ENCODE data around the gene LHB. TPM values are rescaled to one million over a fixed set of nuclear protein-coding genes. Genes with fewer than 3 reads are reported as not detected.
"Not testable (repeated sequence)": the region's sequence is repeated elsewhere in the genome, so short reads cannot be mapped to it uniquely, and the experiment has no call there.

Gene LHB
- total RNA-seq, 2 donors from 2014 or later = not detected

DNA sequence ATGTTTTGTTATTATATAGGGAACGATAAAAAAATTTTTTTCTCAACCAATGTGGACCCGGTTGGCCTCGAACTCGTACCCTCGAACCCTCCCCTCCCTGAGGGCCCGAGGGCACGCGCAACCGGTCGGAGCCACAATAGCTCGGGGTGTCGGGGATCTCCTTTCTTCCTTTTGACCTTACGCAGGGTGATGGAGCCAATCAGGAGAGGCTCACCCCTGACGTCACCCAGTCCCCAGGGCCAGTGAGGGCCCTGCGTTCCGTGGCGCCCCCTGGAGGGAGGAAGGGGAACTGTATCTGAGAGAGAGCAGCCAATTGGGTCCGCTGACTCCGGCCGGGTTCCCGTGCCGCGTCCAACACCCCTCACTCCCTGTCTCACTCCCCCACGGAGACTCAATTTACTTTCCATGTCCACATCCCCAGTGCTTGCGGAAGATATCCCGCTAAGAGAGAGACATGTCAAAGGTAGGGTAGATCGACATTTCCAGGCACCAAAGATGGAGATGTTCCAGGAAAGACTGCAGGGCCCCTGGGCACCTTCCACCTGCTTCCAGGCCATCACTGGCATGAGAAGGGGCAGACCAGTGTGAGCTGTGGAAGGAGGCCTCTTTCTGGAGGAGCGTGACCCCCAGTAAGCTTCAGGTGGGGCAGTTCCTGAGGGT, 14.9 kb upstream of the LHB start, which contains the start of gene CGB2:
Gene CGB2 (plus strand): TSS at position 249 of the 660 bp plus-strand sequence. CDS start 206 bp downstream, at position 455.
- H3K9ac ChIP-seq (ENCODE audit: low read depth in 2 of 2, low read length in 2 of 2); intact Hi-C loops (cut with DNase I); H3K4me1 ChIP-seq; H3K4me3 ChIP-seq; H3K27me3 ChIP-seq; H3K36me3 ChIP-seq; H3K27ac ChIP-seq; H3K9me3 ChIP-seq: not testable (repeated sequence)
- peak; percentile 27 for DNase-seq

DNA sequence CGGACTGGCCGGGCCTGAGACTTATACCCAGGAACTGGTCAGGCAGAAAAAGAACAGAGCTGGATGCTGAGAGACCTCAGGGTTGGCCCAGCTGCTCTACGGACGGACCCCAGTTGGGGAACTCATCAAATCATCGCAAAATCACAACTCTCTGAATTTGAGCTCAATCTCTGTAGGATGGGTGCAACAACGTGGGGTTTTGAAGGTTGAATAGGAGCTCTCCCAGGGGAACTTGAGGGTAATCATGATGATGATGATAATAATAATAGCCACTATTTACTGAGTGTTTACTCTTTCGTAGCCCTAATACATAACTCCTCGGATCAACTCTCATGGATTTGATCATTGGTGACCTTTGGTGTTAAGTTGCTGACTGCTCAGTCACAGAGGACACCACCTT, 13.4 kb upstream of the LHB start:
- intact Hi-C loops (cut with DNase I); H3K9me3 ChIP-seq; H3K4me3 ChIP-seq: not testable (repeated sequence)

DNA sequence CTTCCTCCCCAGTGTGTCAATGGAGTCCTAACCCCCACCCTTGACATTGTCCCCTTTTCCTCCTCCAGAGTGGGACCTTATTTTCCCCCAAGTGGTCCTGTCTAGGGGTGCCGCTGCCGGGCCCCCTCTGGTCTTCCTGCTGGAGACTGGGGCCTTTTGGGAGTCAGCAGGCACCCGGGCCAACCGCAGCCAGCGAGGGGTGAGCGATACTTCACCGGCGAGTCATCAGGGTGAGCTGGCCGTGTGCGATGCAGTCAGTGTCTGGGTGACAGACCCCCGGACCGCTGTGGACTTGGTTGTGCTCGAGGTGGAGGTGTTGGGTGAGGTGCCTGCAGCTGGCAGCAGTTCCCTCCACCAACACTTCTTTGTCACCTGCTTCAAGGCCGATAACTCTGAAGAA, 12.9 kb upstream of the LHB start:
- H3K36me3 ChIP-seq; H3K27me3 ChIP-seq; DNase-seq; intact Hi-C loops (cut with DNase I); H3K27ac ChIP-seq; H3K9me3 ChIP-seq; H3K4me1 ChIP-seq; H3K9ac ChIP-seq (ENCODE audit: low read depth in 2 of 2, low read length in 2 of 2); H3K4me3 ChIP-seq: not testable (repeated sequence)

More for the DNA sequence above, 13.4 kb upstream of the LHB start:
- H3K36me3 ChIP-seq; H3K27ac ChIP-seq; H3K9ac ChIP-seq (ENCODE audit: low read depth in 2 of 2, low read length in 2 of 2); H3K27me3 ChIP-seq; DNase-seq; H3K4me1 ChIP-seq: not testable (repeated sequence)

DNA sequence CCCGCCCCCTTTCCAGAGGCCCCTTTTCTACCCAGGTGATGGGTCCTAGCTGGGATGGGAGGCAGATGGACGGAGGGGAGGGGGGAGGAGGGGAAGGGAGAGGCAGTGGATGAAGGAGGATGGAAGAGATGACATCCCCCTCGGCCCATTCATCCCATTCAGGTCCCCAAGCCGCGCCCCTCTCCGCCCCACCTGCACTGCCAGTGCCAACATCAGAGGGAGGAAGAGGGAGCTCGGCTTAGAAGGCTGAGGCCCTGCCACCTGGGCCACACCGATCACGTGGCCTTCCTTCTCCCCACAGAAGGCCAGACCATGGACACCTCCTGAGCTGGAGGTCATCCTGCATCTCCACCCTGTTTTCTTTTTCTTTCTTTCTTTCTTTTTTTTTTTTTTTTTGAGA, 11.8 kb upstream of the LHB start:
- H3K36me3 ChIP-seq; intact Hi-C loops (cut with DNase I); H3K27me3 ChIP-seq; H3K9me3 ChIP-seq; DNase-seq; H3K4me1 ChIP-seq; H3K9ac ChIP-seq (ENCODE audit: low read depth in 2 of 2, low read length in 2 of 2); H3K4me3 ChIP-seq; H3K27ac ChIP-seq: not testable (repeated sequence)

DNA sequence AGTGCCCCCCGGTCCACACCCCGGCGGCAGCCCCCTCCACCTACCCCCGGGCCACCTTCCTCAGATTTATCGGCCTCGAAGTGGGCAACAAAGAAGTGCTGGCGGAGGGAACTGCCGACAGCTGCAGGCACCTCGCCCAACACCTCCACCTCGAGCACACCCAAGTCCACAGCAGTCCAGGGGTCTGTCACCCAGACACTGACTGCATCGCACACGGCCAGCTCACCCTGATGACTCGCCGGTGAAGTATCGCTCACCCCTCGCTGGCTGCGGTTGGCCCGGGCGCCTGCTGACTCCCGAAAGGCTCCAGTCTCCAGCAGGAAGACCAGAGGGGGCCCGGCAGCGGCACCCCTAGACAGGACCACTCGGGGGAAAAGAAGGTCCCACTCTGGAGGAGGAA, 8.7 kb upstream of the LHB start:
- H3K9ac ChIP-seq (ENCODE audit: low read depth in 2 of 2, low read length in 2 of 2); H3K36me3 ChIP-seq; DNase-seq; H3K4me3 ChIP-seq; H3K27me3 ChIP-seq; H3K9me3 ChIP-seq; H3K27ac ChIP-seq; H3K4me1 ChIP-seq; intact Hi-C loops (cut with DNase I): not testable (repeated sequence)

DNA sequence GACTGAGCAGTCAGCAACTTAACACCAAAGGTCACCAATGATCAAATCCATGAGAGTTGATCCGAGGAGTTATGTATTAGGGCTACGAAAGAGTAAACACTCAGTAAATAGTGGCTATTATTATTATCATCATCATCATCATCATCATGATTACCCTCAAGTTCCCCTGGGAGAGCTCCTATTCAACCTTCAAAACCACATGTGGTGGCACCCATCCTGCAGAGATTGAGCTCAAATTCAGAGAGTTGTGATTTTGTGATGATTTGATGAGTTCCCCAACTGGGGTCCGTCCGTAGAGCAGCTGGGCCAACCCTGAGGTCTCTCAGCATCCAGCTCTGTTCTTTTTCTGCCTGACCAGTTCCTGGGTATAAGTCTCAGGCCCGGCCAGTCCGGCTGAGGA, 8.2 kb upstream of the LHB start:
- H3K9me3 ChIP-seq; intact Hi-C loops (cut with DNase I); H3K36me3 ChIP-seq; H3K27ac ChIP-seq; H3K4me1 ChIP-seq; DNase-seq; H3K27me3 ChIP-seq; H3K9ac ChIP-seq (ENCODE audit: low read depth in 2 of 2, low read length in 2 of 2); H3K4me3 ChIP-seq: not testable (repeated sequence)

DNA sequence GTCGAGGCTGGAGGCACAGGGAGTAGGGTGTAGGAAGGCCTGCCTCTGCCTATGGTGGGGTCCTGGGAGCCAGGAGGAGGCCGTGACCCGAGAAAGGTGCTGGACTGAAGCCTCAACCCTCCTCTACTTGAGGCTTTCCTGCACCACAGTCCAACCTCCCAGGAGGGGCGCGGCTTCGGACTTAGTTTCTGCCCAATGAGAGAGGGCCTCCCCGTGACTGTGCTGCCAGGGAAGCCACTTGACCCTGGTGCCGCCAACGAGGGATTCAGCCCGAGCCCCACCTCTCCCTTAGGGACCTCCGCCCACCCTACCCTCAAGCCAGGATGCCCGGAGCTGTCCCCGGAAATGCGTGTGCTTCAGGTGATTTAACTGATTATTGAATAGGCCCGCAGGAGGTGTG, 7.3 kb upstream of the LHB start, which contains the start of gene CGB3:
Gene CGB3 (minus strand): TSS at position 101 of the 400 bp plus-strand sequence. CDS start 362 bp downstream, outside the sequence.
- H3K9ac ChIP-seq (ENCODE audit: low read depth in 2 of 2, low read length in 2 of 2); H3K4me1 ChIP-seq; H3K27ac ChIP-seq; H3K9me3 ChIP-seq; H3K4me3 ChIP-seq; DNase-seq; intact Hi-C loops (cut with DNase I); H3K27me3 ChIP-seq; H3K36me3 ChIP-seq: not testable (repeated sequence)

DNA sequence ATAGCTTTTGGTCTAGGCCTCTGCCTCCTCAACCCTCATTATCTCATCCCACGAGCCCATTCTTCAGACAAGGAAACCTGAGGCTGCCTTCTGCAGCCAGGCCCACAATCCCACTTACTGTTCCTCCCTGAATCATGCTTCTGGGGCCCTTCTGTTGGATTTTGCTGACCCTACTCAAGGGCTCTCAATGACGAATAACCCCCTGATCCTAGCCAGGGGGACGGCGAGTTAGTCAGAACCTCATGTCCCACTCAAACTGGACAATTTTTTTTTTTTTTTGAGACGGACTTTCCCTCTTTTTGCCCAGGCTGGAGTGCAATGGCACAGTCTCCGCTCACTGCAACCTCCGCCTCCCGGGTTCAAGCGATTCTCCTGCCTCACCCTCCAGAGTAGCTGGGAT, 5.2 kb upstream of the LHB start:
- Histone ChIP-seq H3K36me3 (no peaks in the 10 kb centered on the region), H3K4me3 (no peak overlapping the region), H3K9me3 (no peaks in the 10 kb centered on the region), H3K27ac (no peak overlapping the region), H3K9ac (ENCODE audit: low read depth in 2 of 2, low read length in 2 of 2) (no peak overlapping the region), H3K4me1 (peaks cover 7% of the 10 kb centered on the region), H3K27me3 (peaks cover 4% of the 10 kb centered on the region)
- no peak for DNase-seq
- intact Hi-C loops (cut with DNase I) = no loop called here
- TF ChIP-seq, protein P1, sequence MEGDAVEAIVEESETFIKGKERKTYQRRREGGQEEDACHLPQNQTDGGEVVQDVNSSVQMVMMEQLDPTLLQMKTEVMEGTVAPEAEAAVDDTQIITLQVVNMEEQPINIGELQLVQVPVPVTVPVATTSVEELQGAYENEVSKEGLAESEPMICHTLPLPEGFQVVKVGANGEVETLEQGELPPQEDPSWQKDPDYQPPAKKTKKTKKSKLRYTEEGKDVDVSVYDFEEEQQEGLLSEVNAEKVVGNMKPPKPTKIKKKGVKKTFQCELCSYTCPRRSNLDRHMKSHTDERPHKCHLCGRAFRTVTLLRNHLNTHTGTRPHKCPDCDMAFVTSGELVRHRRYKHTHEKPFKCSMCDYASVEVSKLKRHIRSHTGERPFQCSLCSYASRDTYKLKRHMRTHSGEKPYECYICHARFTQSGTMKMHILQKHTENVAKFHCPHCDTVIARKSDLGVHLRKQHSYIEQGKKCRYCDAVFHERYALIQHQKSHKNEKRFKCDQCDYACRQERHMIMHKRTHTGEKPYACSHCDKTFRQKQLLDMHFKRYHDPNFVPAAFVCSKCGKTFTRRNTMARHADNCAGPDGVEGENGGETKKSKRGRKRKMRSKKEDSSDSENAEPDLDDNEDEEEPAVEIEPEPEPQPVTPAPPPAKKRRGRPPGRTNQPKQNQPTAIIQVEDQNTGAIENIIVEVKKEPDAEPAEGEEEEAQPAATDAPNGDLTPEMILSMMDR (IDR thresholded peaks at IDR 0.05) = no peak
